Endothelial cell of umbilical vein (primary cell): ENCODE measurements around the gene DGKK. TPM values are rescaled to one million over a fixed set of nuclear protein-coding genes. Genes with fewer than 3 reads are reported as not detected.

Source experiments
- BruUV-seq: library from RNA; stranded (reverse); fragments of 400-500 nt; replicated peaks from 2 replicates; lab custom pipeline; 2021; lab: Mats Ljungman, UMichigan
- CTCF ChIA-PET: fragments of 300-600, 350-600 bp; sonication (Branson Sonifier 250); formaldehyde crosslinking; loops from one replicate; lab custom pipeline; 2021; ENCODE audit warnings: antibody characterized with exemption, inconsistent platforms; lab: Charles Lee
- POLR2A ChIA-PET: fragments of 300-600, 350-600 bp; sonication (Branson Sonifier 250); formaldehyde crosslinking; loops from one replicate; lab custom pipeline; 2021; ENCODE audit warnings: antibody characterized with exemption, inconsistent platforms; lab: Charles Lee
- DNase-seq: peaks from one replicate; pipeline ENCODE4 v3.0.0-alpha.2; 2011; ENCODE audit warnings: low read depth, low spot score
- FAIRE-seq: peaks from 2 replicates; lab custom pipeline; 2011; peaks lifted over from hg19 to GRCh38; lab: Jason Lieb, UNC
- H2AFZ ChIP-seq: 2 replicates; pipeline ENCODE4 v1.6.0; 2012; ENCODE audit warnings: low read depth, low read length, control low read depth, inconsistent platforms
- H3K27ac ChIP-seq: 2 replicates; pipeline ENCODE4 v1.5.1; 2011; ENCODE audit warnings: low read depth, mild to moderate bottlenecking, control low read depth, low read length, moderate library complexity; ENCODE audit not compliant: insufficient read depth
- H3K27me3 ChIP-seq, 2 experiments: 2 replicates each; pipeline versions ENCODE4 v1.6.0 to v1.6.1; 2011; ENCODE audit warnings: low read length in 2 of 2, mixed read lengths in 1 of 2; ENCODE audit not compliant: control insufficient read depth in 2 of 2, insufficient read depth in 2 of 2
- H3K36me3 ChIP-seq, 2 experiments: 2 replicates in 1 of 2; 3 replicates in 1 of 2; pipeline ENCODE4 v1.5.1; 2011; ENCODE audit warnings: low read length in 2 of 2, mild to moderate bottlenecking in 1 of 2, moderate library complexity in 1 of 2; ENCODE audit not compliant: control insufficient read depth in 2 of 2, insufficient read depth in 2 of 2; ENCODE audit errors: extremely low read depth in 1 of 2
- H3K4me1 ChIP-seq: 3 replicates; pipeline ENCODE4 v1.5.1; 2011; ENCODE audit warnings: mild to moderate bottlenecking, low read length; ENCODE audit not compliant: control insufficient read depth, insufficient read depth; ENCODE audit errors: extremely low read depth
- H3K4me2 ChIP-seq: 2 replicates; pipeline ENCODE4 v1.6.1; 2011; ENCODE audit warnings: low read length, control low read depth, mixed read lengths; ENCODE audit not compliant: insufficient read depth
- H3K4me3 ChIP-seq, 3 experiments: fragments of 200-600 bp in 1 of 3; sonication (generic), shearing (Covaris generic) in 1 of 3; replicated peaks in 1 of 3; 2 replicates each; pipeline ENCODE4 v1.5.1; 2011 to 2016; ENCODE audit warnings: control low read depth in 3 of 3, low read length in 3 of 3, mild to moderate bottlenecking in 2 of 3, inconsistent platforms in 1 of 3, low read depth in 1 of 3, moderate library complexity in 1 of 3; ENCODE audit not compliant: insufficient read depth in 1 of 3
- H3K79me2 ChIP-seq: 2 replicates; pipeline ENCODE4 v1.6.0; 2012; ENCODE audit warnings: low read length, inconsistent platforms; ENCODE audit not compliant: control insufficient read depth, insufficient read depth
- H3K9ac ChIP-seq: replicated peaks from 2 replicates; pipeline ENCODE3; 2011; ENCODE audit warnings: low read length, control low read depth; ENCODE audit not compliant: insufficient read depth; ENCODE audit errors: extremely low read depth
- H3K9me1 ChIP-seq: replicated peaks from 3 replicates; pipeline ENCODE4 v1.6.0; 2011; ENCODE audit warnings: mild to moderate bottlenecking, low read length; ENCODE audit not compliant: control insufficient read depth, insufficient read depth; ENCODE audit errors: extremely low read depth
- H3K9me3 ChIP-seq: replicated peaks from 2 replicates; pipeline ENCODE4 v1.5.1; 2012; ENCODE audit warnings: low read length, inconsistent platforms; ENCODE audit not compliant: control insufficient read depth, insufficient read depth
- H4K20me1 ChIP-seq: replicated peaks from 2 replicates; pipeline ENCODE3; 2011; ENCODE audit warnings: mild to moderate bottlenecking, low read length; ENCODE audit not compliant: control insufficient read depth, insufficient read depth; ENCODE audit errors: extremely low read depth
- CTCF ChIP-seq, 2 donors: IDR thresholded peaks; 1 replicate in 1 of 2; 2 replicates in 1 of 2; pipeline ENCODE4 v1.5.1; 2011; ENCODE audit warnings: low read length in 2 of 2, mild to moderate bottlenecking in 2 of 2, moderate library complexity in 2 of 2, control low read depth in 1 of 2, inconsistent platforms in 1 of 2, low read depth in 1 of 2; ENCODE audit not compliant: insufficient read depth in 1 of 2; ENCODE audit errors: extremely low read depth in 1 of 2
- EZH2 ChIP-seq: IDR thresholded peaks from 2 replicates; pipeline ENCODE4 v1.6.1; 2012; ENCODE audit warnings: borderline replicate concordance, low read depth, mild to moderate bottlenecking, moderate library complexity, low read length, inconsistent platforms; ENCODE audit not compliant: severe bottlenecking
- GATA2 ChIP-seq: IDR thresholded peaks from 2 replicates; pipeline ENCODE4 v1.7.0; 2011; ENCODE audit warnings: low read depth, mild to moderate bottlenecking, moderate library complexity, mixed read lengths, low read length; ENCODE audit not compliant: insufficient read length, insufficient read depth
- MYC ChIP-seq: IDR thresholded peaks from one replicate; pipeline ENCODE4 v1.6.1; 2011; ENCODE audit warnings: mild to moderate bottlenecking, low read depth, low read length
- POLR2A ChIP-seq: IDR thresholded peaks from 2 replicates; pipeline ENCODE4 v1.6.1; 2012; ENCODE audit warnings: low read depth, mild to moderate bottlenecking, control low read depth, low read length
- dilution Hi-C: fragments of 300-500 bp; cut with MboI; formaldehyde crosslinking; loops from one replicate; pipeline ENCODE4 v1.15.0; 2019; ENCODE audit warnings: low sequenced_read_pairs; ENCODE audit not compliant: extremely low pct_ligation_motif_present
- intact Hi-C: fragments of 100-400 bp; cut with micrococcal nuclease; formaldehyde crosslinking; loops from one replicate; pipeline ENCODE4 v1.10.0; 2022
- polyA plus RNA-seq, 4 experiments: library from polyadenylated mRNA; depleted of rRNA in 3 of 4; stranded (reverse) in 3 of 4; unstranded in 1 of 4; fragments of >200 nt; gene quantifications; 2 replicates each; pipeline versions ENCODE4 v1.2.1 to v1.2.3, GENCODE V29; 2011 to 2012; ENCODE audit warnings: missing spikeins in 1 of 4
- total RNA-seq: library from RNA; stranded (reverse); gene quantifications from 2 replicates; pipeline ENCODE4 v1.2.3, GENCODE V29; 2021

Gene DGKK
- total and polyA plus RNA-seq, 2 donors (not counting 3 experiments of a cell fraction or from before 2014, with no cell fraction given), result not detected

- BruUV-seq, result no TSS peak
Observed at GRCh38 chrX:50471390-50471789, 765 bp upstream of the DGKK start.

GRCh38 chrX:50469206-50469605, 1.4 kb downstream of the DGKK start:
- Histone ChIP-seq H3K9me3 (no peaks in the 10 kb centered on the region), H3K27ac (no peak overlapping the region), H3K9me1 (no peaks in the 10 kb centered on the region), H3K36me3 (no peaks in the 10 kb centered on the region), H3K4me3 (no peak overlapping the region), H4K20me1 (no peaks in the 10 kb centered on the region), H2AFZ (no peak overlapping the region), H3K4me2 (no peak overlapping the region), H3K4me1 (no peaks in the 10 kb centered on the region), H3K9ac (no peak overlapping the region), H3K79me2 (no peaks in the 10 kb centered on the region), H3K27me3 (peaks cover 42 to 54% of the 10 kb centered on the region in 2 experiments)
- peak; percentile 40 for TF ChIP-seq EZH2
- no peak for TF ChIP-seq CTCF (IDR thresholded peaks at IDR 0.05; ENCODE audit: extremely low read depth in 1 of 2, insufficient read depth in 1 of 2, low read depth in 1 of 2, low read length in 2 of 2)
- intact Hi-C loops, result no loop called here
- CTCF ChIA-PET, result no interaction called here
- DNase-seq, result no peak
- BruUV-seq, result no TSS peak
- dilution Hi-C loops, result no loop called here
- POLR2A ChIA-PET, result no interaction called here
- FAIRE-seq, result no peak

More at GRCh38 chrX:50471390-50471789, 765 bp upstream of the DGKK start:
- Histone ChIP-seq H3K9me3 (no peaks in the 10 kb centered on the region), H4K20me1 (no peaks in the 10 kb centered on the region), H3K4me1 (no peaks in the 10 kb centered on the region), H3K27ac (no peak overlapping the region), H3K9ac (no peak overlapping the region), H3K27me3 (peaks cover 39 to 53% of the 10 kb centered on the region in 2 experiments), H3K4me3 (no peak overlapping the region), H3K36me3 (no peaks in the 10 kb centered on the region), H3K9me1 (no peaks in the 10 kb centered on the region), H2AFZ (no peak overlapping the region), H3K79me2 (no peaks in the 10 kb centered on the region), H3K4me2 (no peak overlapping the region)
- dilution Hi-C loops (no loop called here), intact Hi-C loops (loop anchor here (10.0 kb wide), 1 partner anchor 213 kb away; no protein-coding TSS in a partner anchor)
- CTCF ChIA-PET, result no interaction called here
- TF ChIP-seq GATA2 (no peak), CTCF (IDR thresholded peaks at IDR 0.05; ENCODE audit: extremely low read depth in 1 of 2, insufficient read depth in 1 of 2, low read depth in 1 of 2, low read length in 2 of 2) (no peak), MYC (no peak), POLR2A (no peak)
- FAIRE-seq (no peak), DNase-seq (no peak)
- POLR2A ChIA-PET, result no interaction called here
